OCI-LY1 (cell line): ENCODE data around the gene MCM10.

Experiments used
- H2AFZ ChIP-seq: fragments of 200-600 bp; sonication (generic), shearing (Covaris generic); 2 replicates; pipeline ENCODE4 v1.6.0; 2014; ENCODE audit warnings: antibody characterized with exemption, mild to moderate bottlenecking, low read length
- H3F3A ChIP-seq: fragments of 200-600 bp; sonication (generic), shearing (Covaris generic); 2 replicates; pipeline ENCODE4 v1.6.0; 2014; ENCODE audit warnings: mild to moderate bottlenecking, antibody characterized with exemption, low read length, moderate library complexity; ENCODE audit not compliant: insufficient read depth
- H3K27ac ChIP-seq: fragments of 200-600 bp; sonication (generic); 2 replicates; pipeline ENCODE4 v1.5.1; 2014; ENCODE audit warnings: low read length, mixed run types, mild to moderate bottlenecking, low read depth; ENCODE audit not compliant: poor library complexity, severe bottlenecking
- H3K27me3 ChIP-seq: fragments of 200-600 bp; sonication (generic); 2 replicates; pipeline ENCODE4 v1.6.0; 2014; ENCODE audit warnings: antibody characterized with exemption, mild to moderate bottlenecking, low read length, moderate library complexity; ENCODE audit not compliant: insufficient read depth
- H3K36me3 ChIP-seq: fragments of 200-600 bp; sonication (generic); 2 replicates; pipeline ENCODE4 v1.6.1; 2014; ENCODE audit warnings: mild to moderate bottlenecking, antibody characterized with exemption, low read length, moderate library complexity, mixed read lengths; ENCODE audit not compliant: insufficient read depth
- H3K4me1 ChIP-seq: fragments of 200-600 bp; sonication (generic); 2 replicates; pipeline ENCODE4 v1.5.1; 2014; ENCODE audit warnings: mild to moderate bottlenecking, low read length, moderate library complexity; ENCODE audit not compliant: insufficient read depth, severe bottlenecking
- H3K4me2 ChIP-seq: fragments of 200-600 bp; sonication (generic), shearing (Covaris generic); 2 replicates; pipeline ENCODE4 v1.6.1; 2014; ENCODE audit warnings: low read length
- H3K4me3 ChIP-seq: fragments of 200-600 bp; sonication (generic); 2 replicates; pipeline ENCODE4 v1.5.1; 2014; ENCODE audit warnings: low read length, low read depth, mild to moderate bottlenecking, mixed read lengths; ENCODE audit not compliant: poor library complexity, severe bottlenecking
- H3K79me2 ChIP-seq: fragments of 200-600 bp; shearing (Covaris generic); 2 replicates; pipeline ENCODE4 v1.6.1; 2016; ENCODE audit warnings: mixed run types, low read length, mixed read lengths; ENCODE audit not compliant: insufficient read depth
- H3K9ac ChIP-seq: fragments of 200-600 bp; sonication (generic), shearing (Covaris generic); 2 replicates; pipeline ENCODE4 v1.6.1; 2014; ENCODE audit warnings: mild to moderate bottlenecking, low read length, mixed read lengths
- H3K9me2 ChIP-seq: fragments of 200-600 bp; sonication (generic), shearing (Covaris generic); 2 replicates; pipeline ENCODE4 v1.6.1; 2014; ENCODE audit warnings: low read depth, mild to moderate bottlenecking, low read length, mixed read lengths
- H3K9me3 ChIP-seq: fragments of 200-600 bp; shearing (Covaris generic); 2 replicates; pipeline ENCODE4 v1.6.1; 2014; ENCODE audit warnings: low read length, mixed read lengths
- H4K20me1 ChIP-seq: fragments of 200-600 bp; sonication (generic), shearing (Covaris generic); 2 replicates; pipeline ENCODE4 v1.6.0; 2016; ENCODE audit warnings: mild to moderate bottlenecking, low read length; ENCODE audit not compliant: insufficient read depth
- EZH2 ChIP-seq: fragments of 200-600 bp; sonication (generic), shearing (Covaris generic); IDR thresholded peaks from 2 replicates; pipeline ENCODE4 v1.8.0; 2017; ENCODE audit warnings: borderline replicate concordance, mixed run types, mild to moderate bottlenecking, antibody characterized with exemption, low read length, moderate library complexity, mixed read lengths
- TF ChIP-seq, protein P1 (sequence below): fragments of 200-600 bp; sonication (generic), shearing (Covaris generic); IDR thresholded peaks from 2 replicates; pipeline ENCODE4 v1.5.1; 2017; ENCODE audit warnings: mild to moderate bottlenecking, antibody characterized with exemption, low read length, moderate library complexity, mixed read lengths

MCM10 gene

DNA sequence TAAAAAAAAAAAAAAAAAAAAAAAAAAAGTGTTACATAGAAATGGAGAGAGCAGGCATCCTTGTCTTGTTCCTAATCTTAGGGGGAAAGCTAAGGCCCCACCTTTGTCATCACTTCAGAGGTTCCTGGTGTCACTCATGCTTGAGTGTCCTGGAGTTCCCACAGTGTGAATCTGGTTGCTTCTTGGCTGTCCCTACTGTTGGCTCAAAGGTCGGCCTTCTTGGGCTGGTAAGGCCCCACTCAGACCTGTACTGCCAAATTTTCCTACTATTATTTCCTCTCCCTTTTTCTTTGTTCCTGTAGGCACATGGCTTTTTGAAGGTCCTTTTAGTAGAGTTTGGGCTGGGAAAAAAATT lies 39.9 kb upstream of the MCM10 start:
- no peaks in the 10 kb centered on the region for H3K79me2 ChIP-seq
- no peaks in the 10 kb centered on the region for H3F3A ChIP-seq
- H3K36me3 ChIP-seq = no peaks in the 10 kb centered on the region
- no peak overlapping the region for H3K4me2 ChIP-seq
- no peak overlapping the region for H3K9ac ChIP-seq
- no peak overlapping the region for H2AFZ ChIP-seq
- TF ChIP-seq EZH2 = no peak
- TF ChIP-seq, protein P1, sequence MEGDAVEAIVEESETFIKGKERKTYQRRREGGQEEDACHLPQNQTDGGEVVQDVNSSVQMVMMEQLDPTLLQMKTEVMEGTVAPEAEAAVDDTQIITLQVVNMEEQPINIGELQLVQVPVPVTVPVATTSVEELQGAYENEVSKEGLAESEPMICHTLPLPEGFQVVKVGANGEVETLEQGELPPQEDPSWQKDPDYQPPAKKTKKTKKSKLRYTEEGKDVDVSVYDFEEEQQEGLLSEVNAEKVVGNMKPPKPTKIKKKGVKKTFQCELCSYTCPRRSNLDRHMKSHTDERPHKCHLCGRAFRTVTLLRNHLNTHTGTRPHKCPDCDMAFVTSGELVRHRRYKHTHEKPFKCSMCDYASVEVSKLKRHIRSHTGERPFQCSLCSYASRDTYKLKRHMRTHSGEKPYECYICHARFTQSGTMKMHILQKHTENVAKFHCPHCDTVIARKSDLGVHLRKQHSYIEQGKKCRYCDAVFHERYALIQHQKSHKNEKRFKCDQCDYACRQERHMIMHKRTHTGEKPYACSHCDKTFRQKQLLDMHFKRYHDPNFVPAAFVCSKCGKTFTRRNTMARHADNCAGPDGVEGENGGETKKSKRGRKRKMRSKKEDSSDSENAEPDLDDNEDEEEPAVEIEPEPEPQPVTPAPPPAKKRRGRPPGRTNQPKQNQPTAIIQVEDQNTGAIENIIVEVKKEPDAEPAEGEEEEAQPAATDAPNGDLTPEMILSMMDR = no peak
- H3K4me3 ChIP-seq = no peak overlapping the region
- no peak overlapping the region for H3K27ac ChIP-seq
- H3K9me3 ChIP-seq = no peaks in the 10 kb centered on the region
- H3K9me2 ChIP-seq = no peaks in the 10 kb centered on the region
- H3K27me3 ChIP-seq = no peaks in the 10 kb centered on the region
- no peaks in the 10 kb centered on the region for H3K4me1 ChIP-seq
- H4K20me1 ChIP-seq = no peaks in the 10 kb centered on the region

DNA sequence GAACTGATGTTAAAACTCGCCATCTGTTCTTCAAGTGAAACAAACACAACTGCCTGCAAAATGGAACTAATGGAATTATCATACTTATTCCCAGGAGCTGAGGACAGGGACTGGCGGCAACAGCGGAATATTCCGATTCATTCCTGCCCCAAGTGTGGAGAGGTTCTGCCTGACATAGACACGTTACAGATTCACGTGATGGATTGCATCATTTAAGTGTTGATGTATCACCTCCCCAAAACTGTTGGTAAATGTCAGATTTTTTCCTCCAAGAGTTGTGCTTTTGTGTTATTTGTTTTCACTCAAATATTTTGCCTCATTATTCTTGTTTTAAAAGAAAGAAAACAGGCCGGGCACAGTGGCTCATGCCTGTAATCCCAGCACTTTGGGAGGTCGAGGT lies 24.7 kb upstream of the MCM10 start:
- TF ChIP-seq, protein P1 = no peak
- TF ChIP-seq EZH2 = no peak
- Histone ChIP-seq H4K20me1 (no peaks in the 10 kb centered on the region), H3K9me3 (no peaks in the 10 kb centered on the region), H3K36me3 (no peaks in the 10 kb centered on the region), H3K4me3 (no peak overlapping the region), H3K27ac (no peak overlapping the region), H3K4me1 (no peaks in the 10 kb centered on the region), H3K79me2 (no peaks in the 10 kb centered on the region), H3K4me2 (no peak overlapping the region), H3F3A (no peaks in the 10 kb centered on the region), H2AFZ (no peak overlapping the region), H3K27me3 (no peaks in the 10 kb centered on the region), H3K9ac (no peak overlapping the region), H3K9me2 (no peaks in the 10 kb centered on the region)

DNA sequence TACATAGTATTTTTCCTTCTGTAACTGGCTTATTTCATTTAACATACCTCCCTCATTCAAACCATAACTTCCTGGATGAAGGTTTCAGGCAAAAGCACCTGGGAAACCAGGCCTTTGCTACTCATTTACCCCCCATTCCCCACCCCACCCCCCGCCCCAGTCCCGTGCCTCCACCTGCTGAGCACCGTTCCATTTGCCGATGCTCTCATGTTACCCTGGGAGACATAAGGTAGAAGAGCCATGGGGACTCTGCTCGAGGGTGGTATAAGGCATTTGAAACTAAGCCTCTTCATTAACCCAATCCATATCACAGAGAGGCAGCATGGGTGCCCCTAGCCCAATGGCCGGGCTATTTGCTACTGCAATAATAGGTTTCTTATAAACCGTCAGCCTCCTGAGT lies 22.2 kb upstream of the MCM10 start:
- H3K36me3 ChIP-seq = no peaks in the 10 kb centered on the region

More for the DNA sequence above, 22.2 kb upstream of the MCM10 start:
- no peaks in the 10 kb centered on the region for H3K27me3 ChIP-seq
- TF ChIP-seq, protein P1 = no peak
- no peak for TF ChIP-seq EZH2
- no peaks in the 10 kb centered on the region for H3F3A ChIP-seq
- no peaks in the 10 kb centered on the region for H4K20me1 ChIP-seq
- H3K9ac ChIP-seq = no peak overlapping the region
- H3K9me3 ChIP-seq = no peaks in the 10 kb centered on the region
- no peaks in the 10 kb centered on the region for H3K4me1 ChIP-seq
- no peak overlapping the region for H2AFZ ChIP-seq
- H3K79me2 ChIP-seq = no peaks in the 10 kb centered on the region
- no peaks in the 10 kb centered on the region for H3K9me2 ChIP-seq
- no peak overlapping the region for H3K4me3 ChIP-seq
- H3K4me2 ChIP-seq = no peak overlapping the region
- H3K27ac ChIP-seq = no peak overlapping the region
